HCT116 (cell line): ENCODE measurements around the gene DCAF11.

Experiments
- CEBPB ChIP-seq: IDR thresholded peaks from 2 replicates; pipeline ENCODE4 v1.6.1; 2012; ENCODE audit warnings: low read depth
- ELF1 ChIP-seq: IDR thresholded peaks from 2 replicates; pipeline ENCODE4 v1.6.1; 2012; ENCODE audit warnings: low read depth, borderline replicate concordance
- EZH2 ChIP-seq: fragments of 200-600 bp; sonication (generic); IDR thresholded peaks from 2 replicates; pipeline ENCODE4 v1.6.1; 2017; ENCODE audit warnings: antibody characterized with exemption, mixed run types
- JUND ChIP-seq: IDR thresholded peaks from 2 replicates; pipeline ENCODE4 v1.6.1; 2012
- POLR2A ChIP-seq: IDR thresholded peaks from 2 replicates; pipeline ENCODE4 v1.7.0; 2011; ENCODE audit warnings: borderline replicate concordance; ENCODE audit not compliant: insufficient read depth, insufficient read length; ENCODE audit errors: extremely low read depth
- POLR2AphosphoS5 ChIP-seq: IDR thresholded peaks from 2 replicates; pipeline ENCODE4 v1.6.1; 2011; ENCODE audit warnings: mild to moderate bottlenecking, low read depth, low read length, moderate library complexity
- RAD21 ChIP-seq: IDR thresholded peaks from 2 replicates; pipeline ENCODE4 v1.6.1; 2012; ENCODE audit warnings: low read depth, mild to moderate bottlenecking
- SIN3A ChIP-seq: IDR thresholded peaks from 2 replicates; pipeline ENCODE4 v1.6.1; 2012; ENCODE audit warnings: low read depth
- YY1 ChIP-seq: IDR thresholded peaks from 2 replicates; pipeline ENCODE4 v1.6.1; 2011; ENCODE audit warnings: low read length, low read depth, moderate library complexity, mild to moderate bottlenecking; ENCODE audit not compliant: insufficient replicate concordance; ENCODE audit errors: extremely low read depth
- ZFX ChIP-seq: fragments of 450-650 bp; IDR thresholded peaks from 2 replicates; pipeline ENCODE4 v1.6.1; 2017
- ZNF274 ChIP-seq: fragments of 200-500 bp; sonication (Bioruptor generic); IDR thresholded peaks from 2 replicates; pipeline ENCODE4 v1.6.1; 2014; ENCODE audit warnings: mild to moderate bottlenecking, low read depth, low read length, inconsistent platforms
- TF ChIP-seq, protein P1 (sequence below), 3 experiments: fragments of 200-600 bp in 1 of 3; sonication (generic) in 1 of 3; IDR thresholded peaks in 2 of 3; conservative IDR thresholded peaks in 1 of 3; 2 replicates each; pipeline ENCODE4 v1.5.1; 2012 to 2017; ENCODE audit warnings: low read depth in 2 of 3, low read length in 2 of 3, antibody characterized with exemption in 1 of 3, borderline replicate concordance in 1 of 3, control low read depth in 1 of 3, mild to moderate bottlenecking in 1 of 3, mixed read lengths in 1 of 3, mixed run types in 1 of 3, moderate library complexity in 1 of 3; ENCODE audit not compliant: insufficient read depth in 1 of 3
- TF ChIP-seq, protein P2 (sequence below): IDR thresholded peaks from 2 replicates; pipeline ENCODE4 v1.6.1; 2012; ENCODE audit warnings: low read depth
- TF ChIP-seq, protein P3 (sequence below): IDR thresholded peaks from 2 replicates; pipeline ENCODE4 v1.6.1; 2012

DNA sequence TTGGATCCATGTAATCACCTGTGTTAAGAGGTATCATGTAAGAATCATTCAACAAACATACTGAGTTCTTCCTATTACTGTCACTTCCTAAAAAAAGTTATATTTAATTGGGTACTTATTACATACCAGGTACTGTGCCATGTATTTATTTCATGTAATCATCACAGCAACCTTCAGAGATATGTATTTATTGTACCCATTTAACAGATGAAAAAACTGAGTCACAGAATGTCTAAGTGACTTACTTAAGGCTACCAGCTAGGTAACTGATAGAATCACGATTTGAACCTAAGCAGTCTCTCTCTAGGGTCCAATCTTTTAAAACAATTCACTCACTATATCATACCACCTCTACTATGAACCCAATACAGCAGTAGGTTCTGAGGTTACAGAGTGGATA, 29.9 kb downstream of the DCAF11 start:
- TF ChIP-seq POLR2A = no peak
- TF ChIP-seq SIN3A = no peak
- TF ChIP-seq, protein P1, sequence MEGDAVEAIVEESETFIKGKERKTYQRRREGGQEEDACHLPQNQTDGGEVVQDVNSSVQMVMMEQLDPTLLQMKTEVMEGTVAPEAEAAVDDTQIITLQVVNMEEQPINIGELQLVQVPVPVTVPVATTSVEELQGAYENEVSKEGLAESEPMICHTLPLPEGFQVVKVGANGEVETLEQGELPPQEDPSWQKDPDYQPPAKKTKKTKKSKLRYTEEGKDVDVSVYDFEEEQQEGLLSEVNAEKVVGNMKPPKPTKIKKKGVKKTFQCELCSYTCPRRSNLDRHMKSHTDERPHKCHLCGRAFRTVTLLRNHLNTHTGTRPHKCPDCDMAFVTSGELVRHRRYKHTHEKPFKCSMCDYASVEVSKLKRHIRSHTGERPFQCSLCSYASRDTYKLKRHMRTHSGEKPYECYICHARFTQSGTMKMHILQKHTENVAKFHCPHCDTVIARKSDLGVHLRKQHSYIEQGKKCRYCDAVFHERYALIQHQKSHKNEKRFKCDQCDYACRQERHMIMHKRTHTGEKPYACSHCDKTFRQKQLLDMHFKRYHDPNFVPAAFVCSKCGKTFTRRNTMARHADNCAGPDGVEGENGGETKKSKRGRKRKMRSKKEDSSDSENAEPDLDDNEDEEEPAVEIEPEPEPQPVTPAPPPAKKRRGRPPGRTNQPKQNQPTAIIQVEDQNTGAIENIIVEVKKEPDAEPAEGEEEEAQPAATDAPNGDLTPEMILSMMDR (IDR thresholded peaks at IDR 0.05 in 2 of 3, conservative IDR thresholded peaks at IDR 0.05 in 1 of 3; ENCODE audit: borderline replicate concordance in 1 of 3, insufficient read depth in 1 of 3, low read depth in 2 of 3, low read length in 2 of 3) = no peak
- TF ChIP-seq ELF1 = no peak
- no peak for TF ChIP-seq JUND
- TF ChIP-seq, protein P2, sequence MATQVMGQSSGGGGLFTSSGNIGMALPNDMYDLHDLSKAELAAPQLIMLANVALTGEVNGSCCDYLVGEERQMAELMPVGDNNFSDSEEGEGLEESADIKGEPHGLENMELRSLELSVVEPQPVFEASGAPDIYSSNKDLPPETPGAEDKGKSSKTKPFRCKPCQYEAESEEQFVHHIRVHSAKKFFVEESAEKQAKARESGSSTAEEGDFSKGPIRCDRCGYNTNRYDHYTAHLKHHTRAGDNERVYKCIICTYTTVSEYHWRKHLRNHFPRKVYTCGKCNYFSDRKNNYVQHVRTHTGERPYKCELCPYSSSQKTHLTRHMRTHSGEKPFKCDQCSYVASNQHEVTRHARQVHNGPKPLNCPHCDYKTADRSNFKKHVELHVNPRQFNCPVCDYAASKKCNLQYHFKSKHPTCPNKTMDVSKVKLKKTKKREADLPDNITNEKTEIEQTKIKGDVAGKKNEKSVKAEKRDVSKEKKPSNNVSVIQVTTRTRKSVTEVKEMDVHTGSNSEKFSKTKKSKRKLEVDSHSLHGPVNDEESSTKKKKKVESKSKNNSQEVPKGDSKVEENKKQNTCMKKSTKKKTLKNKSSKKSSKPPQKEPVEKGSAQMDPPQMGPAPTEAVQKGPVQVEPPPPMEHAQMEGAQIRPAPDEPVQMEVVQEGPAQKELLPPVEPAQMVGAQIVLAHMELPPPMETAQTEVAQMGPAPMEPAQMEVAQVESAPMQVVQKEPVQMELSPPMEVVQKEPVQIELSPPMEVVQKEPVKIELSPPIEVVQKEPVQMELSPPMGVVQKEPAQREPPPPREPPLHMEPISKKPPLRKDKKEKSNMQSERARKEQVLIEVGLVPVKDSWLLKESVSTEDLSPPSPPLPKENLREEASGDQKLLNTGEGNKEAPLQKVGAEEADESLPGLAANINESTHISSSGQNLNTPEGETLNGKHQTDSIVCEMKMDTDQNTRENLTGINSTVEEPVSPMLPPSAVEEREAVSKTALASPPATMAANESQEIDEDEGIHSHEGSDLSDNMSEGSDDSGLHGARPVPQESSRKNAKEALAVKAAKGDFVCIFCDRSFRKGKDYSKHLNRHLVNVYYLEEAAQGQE = no peak
- TF ChIP-seq, protein P3, sequence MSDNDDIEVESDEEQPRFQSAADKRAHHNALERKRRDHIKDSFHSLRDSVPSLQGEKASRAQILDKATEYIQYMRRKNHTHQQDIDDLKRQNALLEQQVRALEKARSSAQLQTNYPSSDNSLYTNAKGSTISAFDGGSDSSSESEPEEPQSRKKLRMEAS = no peak
- no peak for TF ChIP-seq YY1
- TF ChIP-seq RAD21 = no peak
- TF ChIP-seq EZH2 = no peak
- TF ChIP-seq ZNF274 = no peak
- TF ChIP-seq ZFX = no peak
- no peak for TF ChIP-seq CEBPB
- no peak for TF ChIP-seq POLR2AphosphoS5
